ENCODE data around the gene KIRREL1.

DNA sequence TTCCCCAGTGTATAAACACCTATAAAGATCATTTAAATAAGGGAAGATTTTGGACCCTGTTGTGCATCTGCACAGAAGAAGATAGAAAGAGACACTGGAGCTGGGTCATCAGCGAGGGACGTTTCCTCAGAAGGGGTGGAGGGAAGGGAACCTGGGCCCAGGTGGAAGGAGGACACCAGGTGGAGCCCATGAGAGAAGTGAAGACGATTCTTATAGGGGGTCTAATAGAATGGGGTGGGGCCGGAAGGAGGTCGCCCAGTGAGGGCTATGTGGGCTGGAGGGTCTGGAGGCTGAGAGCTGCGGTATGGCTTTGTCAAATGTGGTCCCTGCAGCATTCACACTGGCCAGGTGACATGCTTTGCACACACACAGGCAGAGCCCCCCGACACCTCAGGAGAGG lies 13.7 kb downstream of the KIRREL1 start:
- TF ChIP-seq CTCF (IDR thresholded peaks at IDR 0.05 in 8 of 11, conservative IDR thresholded peaks at IDR 0.05 in 3 of 11) (no peak), POLR2AphosphoS5 (IDR thresholded peaks at IDR 0.05) (no peak)

Measured in spleen (tissue), 7 donors.